GM19043 (cell line): ENCODE results near the gene FBXO38.

Experiments
- ATAC-seq: cut with Tn5 transposase; IDR thresholded peaks from one replicate; pipeline ENCODE4 v1.9.1; 2021; ENCODE audit warnings: low read depth; ENCODE audit not compliant: unreplicated experiment

The FBXO38 gene, protein sequence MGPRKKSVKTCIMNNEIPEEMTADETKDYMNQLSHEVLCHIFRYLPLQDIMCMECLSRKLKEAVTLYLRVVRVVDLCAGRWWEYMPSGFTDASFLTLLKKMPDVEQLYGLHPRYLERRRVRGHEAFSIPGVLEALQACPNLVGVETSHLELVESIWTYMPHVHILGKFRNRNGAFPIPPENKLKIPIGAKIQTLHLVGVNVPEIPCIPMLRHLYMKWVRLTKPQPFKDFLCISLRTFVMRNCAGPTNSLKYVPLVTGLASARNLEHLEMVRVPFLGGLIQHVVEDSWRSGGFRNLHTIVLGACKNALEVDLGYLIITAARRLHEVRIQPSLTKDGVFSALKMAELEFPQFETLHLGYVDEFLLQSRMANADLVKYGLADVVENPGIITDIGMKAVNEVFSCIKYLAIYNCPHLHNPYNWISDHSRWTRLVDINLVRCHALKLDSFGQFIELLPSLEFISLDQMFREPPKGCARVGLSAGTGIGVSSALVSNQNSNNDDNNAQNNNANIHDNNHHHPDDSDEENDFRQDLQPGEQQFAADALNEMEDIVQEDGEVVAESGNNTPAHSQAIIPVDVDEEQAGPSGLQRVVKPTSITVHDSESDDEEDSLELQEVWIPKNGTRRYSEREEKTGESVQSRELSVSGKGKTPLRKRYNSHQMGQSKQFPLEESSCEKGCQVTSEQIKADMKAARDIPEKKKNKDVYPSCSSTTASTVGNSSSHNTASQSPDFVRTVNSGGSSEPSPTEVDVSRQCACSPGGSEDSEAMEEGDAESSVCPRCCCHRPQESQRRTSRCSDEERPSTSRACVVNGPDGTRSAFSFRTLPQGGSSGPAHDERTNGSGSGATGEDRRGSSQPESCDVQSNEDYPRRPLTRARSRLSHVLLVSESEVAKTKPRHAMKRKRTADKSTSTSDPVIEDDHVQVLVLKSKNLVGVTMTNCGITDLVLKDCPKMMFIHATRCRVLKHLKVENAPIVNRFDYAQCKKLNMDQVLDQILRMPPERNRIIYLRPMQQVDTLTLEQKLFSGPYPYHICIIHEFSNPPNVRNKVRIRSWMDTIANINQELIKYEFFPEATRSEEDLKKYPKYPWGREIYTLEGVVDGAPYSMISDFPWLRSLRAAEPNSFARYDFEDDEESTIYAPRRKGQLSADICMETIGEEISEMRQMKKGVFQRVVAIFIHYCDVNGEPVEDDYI

DNA sequence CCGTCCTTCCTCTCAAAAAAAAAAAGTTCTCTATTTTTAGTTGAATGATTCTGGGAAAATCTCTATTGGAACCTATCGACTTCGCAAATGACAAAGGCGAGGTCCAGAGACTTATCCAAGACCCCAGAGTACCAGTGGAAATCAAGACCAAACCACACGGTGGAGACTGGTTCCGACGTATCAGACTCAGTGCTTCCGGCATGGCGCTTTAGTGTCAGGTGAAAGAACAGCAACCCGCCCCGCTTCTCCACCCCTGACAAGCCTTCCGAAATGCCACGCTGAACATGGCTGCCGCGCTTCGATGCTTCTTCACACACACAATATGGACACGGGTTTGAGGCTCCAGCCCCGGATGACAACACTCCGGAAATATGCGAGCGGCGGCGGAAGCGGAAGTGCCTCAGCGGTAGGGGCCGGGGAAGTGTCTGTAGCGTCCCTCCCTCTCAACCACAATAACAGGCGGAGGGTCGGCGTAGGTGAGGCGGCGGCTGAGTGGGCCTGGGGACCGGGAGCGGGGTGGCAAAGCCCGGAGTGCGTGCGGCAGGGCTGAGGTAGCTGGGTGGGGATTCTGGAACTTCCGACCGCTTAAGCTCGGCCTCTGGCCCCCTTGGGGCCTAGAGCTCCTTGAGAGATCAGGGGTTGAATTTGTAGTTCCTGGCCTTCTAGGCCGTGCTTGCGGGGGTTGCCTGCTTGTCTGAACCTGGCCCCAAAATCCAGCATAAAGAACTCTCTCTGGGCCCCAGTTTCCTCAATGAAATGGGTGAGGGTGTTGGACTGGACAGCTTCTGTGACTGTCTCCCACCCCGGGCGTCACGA is at the start of gene FBXO38:
TSS of gene FBXO38 (plus strand) at position 395 of the 816 bp plus-strand sequence. CDS start 10,819 bp downstream, outside the sequence.
- peak; percentile 98 for ATAC-seq

DNA sequence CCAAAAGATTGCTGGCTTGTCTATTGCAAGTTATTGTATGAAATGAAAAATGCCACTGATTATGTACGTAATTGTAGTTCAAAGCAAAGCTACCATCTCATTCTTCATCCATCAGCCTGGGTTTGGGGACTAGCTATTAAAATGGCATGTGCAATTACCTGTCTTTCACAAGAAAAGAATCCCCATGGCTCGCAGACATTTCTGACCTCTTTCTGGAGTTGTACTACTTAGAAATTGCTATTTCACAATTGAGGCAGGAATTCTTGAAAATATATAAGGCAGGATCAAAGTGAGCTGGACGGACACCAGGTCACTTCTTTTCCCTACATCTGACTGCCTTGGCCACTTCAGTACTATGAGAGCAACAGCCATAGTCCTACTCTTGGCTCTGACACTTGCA is 48.5 kb upstream of the FBXO38 start, which contains the start of gene SPINK9:
TSS of gene SPINK9 (plus strand) at position 301 of the 400 bp plus-strand sequence. CDS start at position 356, 55 bp downstream.
- no peak for ATAC-seq

DNA sequence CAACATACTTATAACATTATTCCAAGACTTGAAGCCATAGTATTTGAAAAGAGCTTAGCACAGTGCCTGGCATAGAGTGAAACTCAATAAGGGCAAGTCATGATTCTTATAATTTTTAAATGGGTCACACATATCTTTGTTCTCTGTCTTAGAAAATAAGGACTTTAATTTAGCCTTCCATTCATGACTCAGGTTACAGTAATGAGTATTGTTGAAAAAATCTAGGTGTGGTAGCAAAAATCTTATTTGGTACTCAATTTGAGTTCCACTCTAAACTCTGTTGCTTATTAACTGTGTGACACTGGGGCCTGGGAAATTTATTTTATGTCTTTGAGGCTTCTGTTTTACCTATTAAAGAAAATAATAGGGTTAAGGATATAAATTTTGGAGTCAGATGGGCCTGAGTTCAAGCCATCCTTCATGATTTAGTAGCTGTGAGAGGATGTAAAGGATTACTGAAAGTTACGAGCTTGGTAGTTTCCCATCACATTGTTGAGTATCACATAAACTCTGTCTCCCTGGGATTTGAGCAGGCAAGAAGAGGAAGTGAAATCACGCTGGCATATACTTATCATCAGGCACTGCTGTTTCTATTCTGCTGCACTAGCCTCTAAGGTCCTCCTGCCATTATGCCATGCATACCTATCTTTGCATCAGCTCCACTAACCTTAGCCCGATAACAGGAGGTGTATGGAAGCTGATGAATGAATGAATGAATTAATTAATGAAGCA is 46.9 kb upstream of the FBXO38 start:
- ATAC-seq, result peak; percentile 77

DNA sequence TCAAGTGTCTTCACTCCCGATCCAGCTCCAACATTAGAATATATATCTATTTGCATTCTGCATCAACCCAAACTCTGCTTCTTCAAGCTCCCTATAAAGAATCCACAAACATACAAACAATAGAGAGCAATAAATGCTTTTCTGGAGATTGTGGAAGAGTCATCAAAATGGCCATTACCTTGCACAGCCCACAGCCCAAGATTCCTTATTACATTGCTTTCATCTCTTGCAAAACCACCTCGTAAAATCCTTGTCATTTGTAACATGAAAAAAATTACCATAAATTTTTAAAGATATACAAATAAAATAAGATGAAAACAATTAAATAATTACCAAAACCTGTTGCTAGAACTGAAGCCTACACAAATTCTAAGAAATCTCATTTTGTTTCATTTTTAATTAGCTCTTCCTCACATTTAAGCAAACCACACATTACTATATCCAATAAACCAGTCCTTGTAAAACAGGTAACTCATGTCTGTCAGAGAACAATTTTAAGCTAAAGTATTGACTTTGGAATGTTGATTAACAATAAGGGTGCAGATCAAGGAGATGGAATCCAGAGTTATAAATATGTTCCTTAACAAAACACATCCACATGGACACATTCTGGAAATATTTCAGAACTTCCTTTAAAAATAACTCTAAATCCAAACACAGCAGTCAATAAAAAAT is 41.2 kb upstream of the FBXO38 start:
- ATAC-seq, result no peak

DNA sequence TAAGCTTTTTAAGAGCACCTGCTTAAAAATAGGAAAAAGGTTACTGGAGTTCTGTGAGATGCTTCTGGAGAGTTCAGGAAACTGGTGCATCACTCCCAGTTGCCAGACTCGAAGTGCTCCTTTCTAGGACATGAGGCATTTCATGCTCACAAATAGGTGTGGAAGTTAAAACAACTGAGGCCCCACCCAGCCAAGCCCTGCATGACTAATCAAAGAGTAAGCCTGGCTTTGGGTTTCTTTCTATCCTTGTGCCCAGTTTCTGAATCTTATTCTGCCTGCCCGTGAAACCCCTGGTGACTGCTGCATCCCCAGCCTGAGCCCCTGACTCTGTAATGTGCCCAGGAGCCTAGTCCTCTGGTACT is 40.7 kb upstream of the FBXO38 start:
- no peak for ATAC-seq

DNA sequence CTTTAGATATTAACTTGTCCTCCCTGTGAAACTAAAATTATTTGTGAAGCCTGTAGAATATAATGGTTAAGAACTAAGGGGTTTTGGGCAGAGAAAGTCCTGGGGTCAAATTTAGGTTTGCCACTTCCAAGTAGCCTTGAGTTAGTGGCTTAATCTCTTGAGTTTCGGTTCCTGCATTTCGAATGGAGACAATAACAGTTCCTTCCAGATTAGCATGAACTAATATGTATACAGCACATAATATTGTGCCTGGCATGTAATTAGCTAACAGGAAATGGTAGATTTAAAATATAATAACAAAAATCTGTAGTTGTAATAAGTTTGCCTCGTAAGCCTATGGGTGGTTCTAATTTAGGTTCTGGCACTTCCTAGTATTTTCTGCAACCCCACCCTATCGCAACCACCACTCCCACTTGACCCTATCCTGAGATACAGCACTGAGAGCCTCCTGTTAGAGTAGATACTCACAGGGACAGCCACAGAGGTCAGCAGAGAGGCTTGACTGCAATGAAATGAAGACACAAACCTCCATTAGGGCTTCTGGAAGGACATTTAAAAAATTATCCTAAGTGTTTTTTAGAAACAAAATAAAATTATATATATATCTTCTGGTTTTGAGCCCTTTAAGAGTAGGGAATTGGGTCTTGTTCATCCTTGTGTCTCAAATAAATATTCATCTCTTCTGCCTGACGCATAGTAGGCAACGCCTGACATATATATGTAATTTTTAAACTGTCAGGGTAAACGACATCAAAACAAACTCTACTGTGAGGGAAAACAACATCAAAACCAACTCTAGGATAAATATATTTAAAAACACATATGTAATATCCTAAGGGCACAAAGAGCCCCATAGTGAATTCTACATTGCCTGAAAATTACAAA is 39.9 kb upstream of the FBXO38 start:
- ATAC-seq, result no peak

DNA sequence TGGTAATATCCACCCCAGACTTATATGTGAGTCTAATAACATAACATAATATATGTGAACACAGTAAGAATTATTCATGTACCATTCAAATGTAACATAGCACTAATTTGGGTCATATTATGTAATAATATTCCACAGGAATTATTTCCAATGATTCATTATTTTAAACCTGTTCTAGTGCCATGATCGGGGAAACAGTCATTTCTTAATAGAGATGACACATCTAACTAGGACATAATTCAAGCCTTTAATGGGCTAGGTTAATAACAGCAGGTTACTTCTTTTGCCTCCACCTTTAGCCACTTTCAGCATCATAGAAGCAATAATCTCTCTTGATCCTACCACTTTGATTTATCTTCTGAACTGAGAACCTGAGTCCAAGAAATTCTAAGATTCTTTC is 36.1 kb upstream of the FBXO38 start:
- no peak for ATAC-seq

DNA sequence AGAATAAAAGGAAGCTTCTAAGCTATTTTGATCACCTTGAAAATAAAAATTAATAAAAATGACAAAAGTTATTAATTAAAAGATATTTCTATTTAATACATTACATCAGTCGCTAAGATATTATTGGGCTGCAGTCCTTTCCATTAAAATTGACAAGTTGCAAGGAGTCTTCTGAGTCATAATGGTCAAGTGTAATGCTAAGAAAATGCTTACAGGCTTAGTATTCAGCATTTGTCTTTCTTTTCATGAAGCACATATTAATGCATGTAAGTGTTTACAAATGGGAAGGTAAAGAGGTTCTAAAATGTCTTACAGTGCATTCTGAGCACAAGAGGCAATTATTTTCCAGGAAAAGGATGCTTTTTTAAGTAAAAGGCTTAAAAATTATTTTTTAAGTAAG is 31.1 kb upstream of the FBXO38 start:
- ATAC-seq, result no peak

DNA sequence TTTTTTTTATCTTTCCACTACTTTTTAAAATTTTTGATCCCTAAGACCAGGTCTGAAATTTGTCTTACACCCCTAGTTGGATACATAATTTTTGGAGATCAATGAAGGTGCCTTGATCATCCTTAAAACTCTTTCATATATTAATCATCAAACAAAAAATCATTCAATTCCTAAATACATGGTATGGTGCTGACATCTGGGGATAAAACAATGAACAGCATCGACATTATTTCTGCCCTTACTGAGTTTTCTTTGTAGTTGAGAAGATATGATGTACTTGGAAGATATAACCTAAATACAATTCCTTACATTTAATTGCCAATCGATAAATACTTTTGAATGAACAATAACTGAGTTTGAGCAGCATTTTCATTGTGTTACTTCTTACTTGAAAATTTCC is 30.1 kb upstream of the FBXO38 start:
- ATAC-seq, result no peak

DNA sequence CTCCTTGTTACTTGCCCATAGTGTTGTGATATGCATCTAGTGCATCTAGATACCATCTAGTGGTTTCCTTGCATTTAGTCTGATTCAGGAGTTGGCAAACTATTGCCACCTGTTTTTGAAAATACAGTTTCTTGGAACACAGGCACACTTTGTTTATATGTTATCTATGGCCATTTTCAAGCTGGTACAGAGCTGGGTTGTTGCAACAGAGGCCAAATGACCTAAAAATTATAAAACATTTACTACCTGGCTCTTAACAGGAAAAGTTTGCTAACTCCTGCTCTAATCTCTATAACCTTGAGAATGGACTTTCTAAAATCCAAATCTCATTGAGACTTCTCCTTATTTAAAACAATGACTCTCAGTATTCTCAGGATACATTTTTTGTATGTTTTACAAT is 19.4 kb upstream of the FBXO38 start:
- no peak for ATAC-seq

DNA sequence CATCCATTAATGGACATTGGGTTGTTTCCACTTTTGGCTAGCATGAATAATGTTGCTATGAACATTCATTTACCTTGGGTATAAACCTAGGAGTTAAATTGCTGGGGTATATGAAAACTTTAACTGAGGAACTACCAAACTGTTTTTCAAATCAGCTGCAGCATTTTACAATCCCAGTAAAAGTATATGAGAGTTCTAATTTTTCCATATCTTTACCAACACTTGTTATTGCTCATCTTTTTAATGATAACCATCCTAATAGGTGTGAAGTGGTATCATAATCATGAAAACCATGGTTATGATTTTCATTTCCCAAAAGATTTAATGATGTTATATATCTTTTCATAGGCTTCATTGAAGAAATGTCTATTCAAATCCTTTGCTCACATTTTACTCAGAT is 15.5 kb upstream of the FBXO38 start:
- no peak for ATAC-seq

DNA sequence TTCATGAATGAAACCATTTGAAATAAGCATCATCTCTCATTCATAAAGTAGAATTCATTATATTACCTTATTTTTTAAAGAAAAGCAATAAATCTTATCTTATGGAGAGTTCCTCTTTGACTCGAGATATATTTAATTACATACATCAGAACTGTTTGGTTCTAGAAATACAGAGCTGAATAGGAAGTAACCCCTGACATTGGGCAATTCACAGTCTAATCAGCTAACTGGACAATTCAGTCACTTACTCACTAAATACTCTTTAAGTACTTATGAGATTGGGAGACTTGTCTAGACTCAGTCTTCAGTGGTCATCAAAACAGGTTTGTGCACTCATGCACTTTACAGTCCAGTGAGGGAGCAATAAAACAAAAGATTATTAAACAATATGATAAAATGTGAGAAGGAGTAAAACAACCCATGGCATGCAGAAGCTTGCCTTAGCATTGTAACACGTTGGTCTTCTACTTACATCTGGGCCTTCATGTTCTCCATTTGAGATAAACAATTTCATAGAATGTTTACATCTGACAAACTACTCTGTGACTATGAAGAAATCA is 11.5 kb upstream of the FBXO38 start:
- ATAC-seq, result no peak

DNA sequence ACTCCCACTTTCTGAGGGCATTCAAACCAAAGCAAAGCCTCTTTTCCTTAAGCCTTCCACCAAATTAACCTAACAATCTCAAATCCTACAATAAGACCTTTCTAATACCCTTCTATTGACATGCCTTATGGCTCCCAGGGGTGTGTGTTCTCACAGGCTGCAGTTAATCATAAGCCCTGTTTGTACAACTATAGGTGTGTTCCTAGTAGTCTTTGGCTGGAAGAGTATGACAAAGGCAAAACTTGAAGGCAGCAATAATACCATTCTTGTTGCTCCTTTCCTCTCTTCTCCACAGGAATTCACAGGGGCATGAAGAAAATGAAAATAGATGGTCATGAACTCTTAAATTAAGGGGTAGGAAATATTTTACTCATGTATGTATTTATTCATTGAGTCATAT is 10.9 kb upstream of the FBXO38 start:
- no peak for ATAC-seq

DNA sequence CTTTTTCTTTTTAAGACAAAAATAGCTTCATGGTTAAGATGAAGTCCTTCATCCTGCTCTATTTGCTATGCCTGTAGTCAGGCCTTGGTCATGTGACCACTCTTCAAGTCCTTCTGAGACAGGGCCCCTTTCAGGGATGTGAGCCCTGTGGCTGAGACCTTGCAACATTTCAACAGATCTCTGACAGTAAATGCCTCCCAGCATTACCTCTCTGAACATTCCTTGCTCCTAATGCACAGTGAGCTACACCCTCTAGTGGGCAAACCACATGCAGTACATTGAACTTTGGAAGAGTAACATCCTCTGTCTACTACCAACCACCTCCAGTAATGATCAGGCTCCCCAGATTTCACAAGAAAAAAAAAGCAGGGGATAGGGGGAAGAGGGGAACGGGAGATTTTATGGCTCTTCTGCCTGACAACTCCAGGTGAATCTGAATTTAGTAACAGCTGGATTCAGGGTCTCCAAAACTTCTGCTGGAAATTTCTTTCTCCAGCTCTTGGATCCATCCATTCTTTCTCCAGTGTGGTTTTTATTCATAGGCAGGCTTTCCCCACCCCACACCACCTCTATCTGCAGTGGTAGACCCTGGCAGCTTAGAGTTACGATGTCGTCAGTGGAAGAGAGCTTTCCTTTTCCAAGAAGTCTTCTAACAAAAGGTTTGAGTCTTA is 8.9 kb upstream of the FBXO38 start:
- peak; percentile 84 for ATAC-seq

DNA sequence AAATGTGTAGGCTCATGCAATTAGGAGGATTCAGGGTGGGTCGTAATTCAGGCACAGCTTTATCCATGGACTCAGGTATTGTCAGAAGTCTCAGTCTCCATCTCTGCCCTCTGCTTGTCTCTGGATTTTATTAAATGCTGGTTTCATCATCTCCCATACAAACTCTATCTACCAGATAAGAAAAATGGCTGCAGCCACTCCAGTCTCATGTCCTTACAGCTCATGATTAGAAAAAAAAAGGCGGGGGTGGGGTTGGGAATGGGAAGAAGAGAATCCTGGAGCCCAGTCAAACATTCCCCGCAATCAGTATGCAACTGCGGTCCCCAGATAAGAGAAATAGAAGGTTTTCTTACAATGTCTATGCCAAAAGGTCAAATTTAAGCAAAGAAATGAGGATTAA is 7.6 kb upstream of the FBXO38 start:
- ATAC-seq, result no peak

DNA sequence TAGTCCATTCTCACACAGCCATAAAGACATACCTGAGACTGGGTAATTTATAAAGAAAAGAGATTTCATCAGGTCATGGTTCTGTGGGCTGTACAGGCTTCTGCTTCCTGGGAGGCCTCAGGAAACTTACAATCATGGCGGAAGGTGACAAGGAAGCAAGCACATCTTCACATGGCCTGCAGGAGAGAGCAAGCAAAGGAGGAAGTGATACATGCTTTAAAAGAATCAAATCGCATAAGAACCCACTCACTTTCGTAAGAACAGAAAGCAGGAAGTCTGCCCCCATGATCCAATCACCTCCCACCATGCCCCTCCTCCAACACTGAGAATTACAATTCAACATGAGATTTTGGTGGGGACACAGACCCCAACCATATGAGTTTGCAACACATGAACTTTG is 5.1 kb upstream of the FBXO38 start:
- ATAC-seq, result no peak

DNA sequence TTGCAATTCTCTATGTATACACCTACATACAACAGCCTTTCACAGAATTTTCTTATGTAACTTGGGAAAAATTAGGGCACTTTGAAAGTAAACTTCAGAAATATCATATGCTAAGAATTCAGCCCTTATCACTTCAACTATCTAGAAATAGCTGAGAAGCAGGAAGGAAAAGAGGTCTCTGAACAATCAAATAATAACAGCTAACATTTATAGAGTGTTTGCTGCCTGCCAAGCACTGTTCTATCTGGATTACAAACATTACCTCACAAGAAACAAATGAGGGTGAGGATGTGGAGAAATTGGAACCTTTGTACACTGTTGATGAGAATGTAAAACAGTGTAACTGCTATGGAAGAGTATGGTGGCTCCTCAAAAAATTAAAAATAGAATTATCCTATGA is 4.4 kb upstream of the FBXO38 start:
- ATAC-seq, result no peak
